ENCODE results near the gene LYPD6B. TPM values are rescaled to one million over a fixed set of nuclear protein-coding genes. Genes with fewer than 3 reads are reported as not detected.

The LYPD6B gene
- total and polyA plus RNA-seq, 2 experiments from 2014 or later = 1.7 to 3.6 TPM

- TF ChIP-seq, protein P1, sequence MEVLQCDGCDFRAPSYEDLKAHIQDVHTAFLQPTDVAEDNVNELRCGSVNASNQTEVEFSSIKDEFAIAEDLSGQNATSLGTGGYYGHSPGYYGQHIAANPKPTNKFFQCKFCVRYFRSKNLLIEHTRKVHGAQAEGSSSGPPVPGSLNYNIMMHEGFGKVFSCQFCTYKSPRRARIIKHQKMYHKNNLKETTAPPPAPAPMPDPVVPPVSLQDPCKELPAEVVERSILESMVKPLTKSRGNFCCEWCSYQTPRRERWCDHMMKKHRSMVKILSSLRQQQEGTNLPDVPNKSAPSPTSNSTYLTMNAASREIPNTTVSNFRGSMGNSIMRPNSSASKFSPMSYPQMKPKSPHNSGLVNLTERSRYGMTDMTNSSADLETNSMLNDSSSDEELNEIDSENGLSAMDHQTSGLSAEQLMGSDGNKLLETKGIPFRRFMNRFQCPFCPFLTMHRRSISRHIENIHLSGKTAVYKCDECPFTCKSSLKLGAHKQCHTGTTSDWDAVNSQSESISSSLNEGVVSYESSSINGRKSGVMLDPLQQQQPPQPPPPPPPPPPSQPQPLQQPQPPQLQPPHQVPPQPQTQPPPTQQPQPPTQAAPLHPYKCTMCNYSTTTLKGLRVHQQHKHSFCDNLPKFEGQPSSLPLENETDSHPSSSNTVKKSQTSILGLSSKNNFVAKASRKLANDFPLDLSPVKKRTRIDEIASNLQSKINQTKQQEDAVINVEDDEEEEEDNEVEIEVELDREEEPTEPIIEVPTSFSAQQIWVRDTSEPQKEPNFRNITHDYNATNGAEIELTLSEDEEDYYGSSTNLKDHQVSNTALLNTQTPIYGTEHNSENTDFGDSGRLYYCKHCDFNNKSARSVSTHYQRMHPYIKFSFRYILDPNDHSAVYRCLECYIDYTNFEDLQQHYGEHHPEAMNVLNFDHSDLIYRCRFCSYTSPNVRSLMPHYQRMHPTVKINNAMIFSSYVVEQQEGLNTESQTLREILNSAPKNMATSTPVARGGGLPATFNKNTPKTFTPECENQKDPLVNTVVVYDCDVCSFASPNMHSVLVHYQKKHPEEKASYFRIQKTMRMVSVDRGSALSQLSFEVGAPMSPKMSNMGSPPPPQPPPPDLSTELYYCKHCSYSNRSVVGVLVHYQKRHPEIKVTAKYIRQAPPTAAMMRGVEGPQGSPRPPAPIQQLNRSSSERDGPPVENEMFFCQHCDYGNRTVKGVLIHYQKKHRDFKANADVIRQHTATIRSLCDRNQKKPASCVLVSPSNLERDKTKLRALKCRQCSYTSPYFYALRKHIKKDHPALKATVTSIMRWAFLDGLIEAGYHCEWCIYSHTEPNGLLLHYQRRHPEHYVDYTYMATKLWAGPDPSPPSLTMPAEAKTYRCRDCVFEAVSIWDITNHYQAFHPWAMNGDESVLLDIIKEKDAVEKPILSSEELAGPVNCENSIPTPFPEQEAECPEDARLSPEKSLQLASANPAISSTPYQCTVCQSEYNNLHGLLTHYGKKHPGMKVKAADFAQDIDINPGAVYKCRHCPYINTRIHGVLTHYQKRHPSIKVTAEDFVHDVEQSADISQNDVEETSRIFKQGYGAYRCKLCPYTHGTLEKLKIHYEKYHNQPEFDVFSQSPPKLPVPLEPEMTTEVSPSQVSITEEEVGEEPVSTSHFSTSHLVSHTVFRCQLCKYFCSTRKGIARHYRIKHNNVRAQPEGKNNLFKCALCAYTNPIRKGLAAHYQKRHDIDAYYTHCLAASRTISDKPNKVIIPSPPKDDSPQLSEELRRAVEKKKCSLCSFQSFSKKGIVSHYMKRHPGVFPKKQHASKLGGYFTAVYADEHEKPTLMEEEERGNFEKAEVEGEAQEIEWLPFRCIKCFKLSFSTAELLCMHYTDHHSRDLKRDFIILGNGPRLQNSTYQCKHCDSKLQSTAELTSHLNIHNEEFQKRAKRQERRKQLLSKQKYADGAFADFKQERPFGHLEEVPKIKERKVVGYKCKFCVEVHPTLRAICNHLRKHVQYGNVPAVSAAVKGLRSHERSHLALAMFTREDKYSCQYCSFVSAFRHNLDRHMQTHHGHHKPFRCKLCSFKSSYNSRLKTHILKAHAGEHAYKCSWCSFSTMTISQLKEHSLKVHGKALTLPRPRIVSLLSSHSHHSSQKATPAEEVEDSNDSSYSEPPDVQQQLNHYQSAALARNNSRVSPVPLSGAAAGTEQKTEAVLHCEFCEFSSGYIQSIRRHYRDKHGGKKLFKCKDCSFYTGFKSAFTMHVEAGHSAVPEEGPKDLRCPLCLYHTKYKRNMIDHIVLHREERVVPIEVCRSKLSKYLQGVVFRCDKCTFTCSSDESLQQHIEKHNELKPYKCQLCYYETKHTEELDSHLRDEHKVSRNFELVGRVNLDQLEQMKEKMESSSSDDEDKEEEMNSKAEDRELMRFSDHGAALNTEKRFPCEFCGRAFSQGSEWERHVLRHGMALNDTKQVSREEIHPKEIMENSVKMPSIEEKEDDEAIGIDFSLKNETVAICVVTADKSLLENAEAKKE (CRISPR knock-in tag; IDR thresholded peaks at IDR 0.05) = no peak
- TF ChIP-seq JUNB (IDR thresholded peaks at IDR 0.05; ENCODE audit: unreplicated experiment) = no peak
- TF ChIP-seq, protein P2, sequence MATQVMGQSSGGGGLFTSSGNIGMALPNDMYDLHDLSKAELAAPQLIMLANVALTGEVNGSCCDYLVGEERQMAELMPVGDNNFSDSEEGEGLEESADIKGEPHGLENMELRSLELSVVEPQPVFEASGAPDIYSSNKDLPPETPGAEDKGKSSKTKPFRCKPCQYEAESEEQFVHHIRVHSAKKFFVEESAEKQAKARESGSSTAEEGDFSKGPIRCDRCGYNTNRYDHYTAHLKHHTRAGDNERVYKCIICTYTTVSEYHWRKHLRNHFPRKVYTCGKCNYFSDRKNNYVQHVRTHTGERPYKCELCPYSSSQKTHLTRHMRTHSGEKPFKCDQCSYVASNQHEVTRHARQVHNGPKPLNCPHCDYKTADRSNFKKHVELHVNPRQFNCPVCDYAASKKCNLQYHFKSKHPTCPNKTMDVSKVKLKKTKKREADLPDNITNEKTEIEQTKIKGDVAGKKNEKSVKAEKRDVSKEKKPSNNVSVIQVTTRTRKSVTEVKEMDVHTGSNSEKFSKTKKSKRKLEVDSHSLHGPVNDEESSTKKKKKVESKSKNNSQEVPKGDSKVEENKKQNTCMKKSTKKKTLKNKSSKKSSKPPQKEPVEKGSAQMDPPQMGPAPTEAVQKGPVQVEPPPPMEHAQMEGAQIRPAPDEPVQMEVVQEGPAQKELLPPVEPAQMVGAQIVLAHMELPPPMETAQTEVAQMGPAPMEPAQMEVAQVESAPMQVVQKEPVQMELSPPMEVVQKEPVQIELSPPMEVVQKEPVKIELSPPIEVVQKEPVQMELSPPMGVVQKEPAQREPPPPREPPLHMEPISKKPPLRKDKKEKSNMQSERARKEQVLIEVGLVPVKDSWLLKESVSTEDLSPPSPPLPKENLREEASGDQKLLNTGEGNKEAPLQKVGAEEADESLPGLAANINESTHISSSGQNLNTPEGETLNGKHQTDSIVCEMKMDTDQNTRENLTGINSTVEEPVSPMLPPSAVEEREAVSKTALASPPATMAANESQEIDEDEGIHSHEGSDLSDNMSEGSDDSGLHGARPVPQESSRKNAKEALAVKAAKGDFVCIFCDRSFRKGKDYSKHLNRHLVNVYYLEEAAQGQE (IDR thresholded peaks at IDR 0.05; ENCODE audit: unreplicated experiment) = no peak
- TF ChIP-seq EZH2phosphoT487 (IDR thresholded peaks at IDR 0.05; ENCODE audit: unreplicated experiment) = no peak
- TF ChIP-seq, protein P3, sequence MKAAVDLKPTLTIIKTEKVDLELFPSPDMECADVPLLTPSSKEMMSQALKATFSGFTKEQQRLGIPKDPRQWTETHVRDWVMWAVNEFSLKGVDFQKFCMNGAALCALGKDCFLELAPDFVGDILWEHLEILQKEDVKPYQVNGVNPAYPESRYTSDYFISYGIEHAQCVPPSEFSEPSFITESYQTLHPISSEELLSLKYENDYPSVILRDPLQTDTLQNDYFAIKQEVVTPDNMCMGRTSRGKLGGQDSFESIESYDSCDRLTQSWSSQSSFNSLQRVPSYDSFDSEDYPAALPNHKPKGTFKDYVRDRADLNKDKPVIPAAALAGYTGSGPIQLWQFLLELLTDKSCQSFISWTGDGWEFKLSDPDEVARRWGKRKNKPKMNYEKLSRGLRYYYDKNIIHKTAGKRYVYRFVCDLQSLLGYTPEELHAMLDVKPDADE (IDR thresholded peaks at IDR 0.05) = no peak
These were observed 120.5 kb downstream of the LYPD6B start (continued) for GRCh38 chr2:149158957-149159356.
